Right atrium auricular region (tissue), 2 donors: ENCODE data around the gene IGFBP7. TPM values are rescaled to one million over a fixed set of nuclear protein-coding genes. Genes with fewer than 3 reads are reported as not detected.

Source experiments
- DNase-seq: peaks from one replicate; pipeline ENCODE4 v3.0.0-alpha.2; 2019; ENCODE audit warnings: low spot score
- H3K27ac ChIP-seq, 2 donors: fragments of 200-600 bp; sonication (generic); 1 replicate in 1 of 2; 2 replicates in 1 of 2; pipeline ENCODE4 v1.5.1; 2016 to 2019
- H3K27me3 ChIP-seq, 2 donors: fragments of 200-600 bp; sonication (generic); one replicate each; pipeline versions ENCODE4 v1.5.1 to v1.6.0; 2017 to 2019
- H3K36me3 ChIP-seq: fragments of 200-600 bp; sonication (generic); one replicate; pipeline ENCODE4 v1.5.1; 2016
- H3K4me1 ChIP-seq, 2 donors: fragments of 200-600 bp; sonication (generic); one replicate each; pipeline versions ENCODE4 v1.5.1 to v1.6.0; 2017 to 2019
- H3K4me3 ChIP-seq, 2 donors: fragments of 200-600 bp; sonication (generic); 1 replicate in 1 of 2; 2 replicates in 1 of 2; pipeline ENCODE4 v1.5.1; 2017 to 2019; ENCODE audit warnings: mild to moderate bottlenecking in 1 of 2, moderate library complexity in 1 of 2
- H3K9me3 ChIP-seq, 2 donors: fragments of 200-600 bp; sonication (generic); one replicate each; pipeline ENCODE4 v1.5.1; 2019
- CTCF ChIP-seq, 2 donors: fragments of 200-600 bp; sonication (generic); IDR thresholded peaks; one replicate each; pipeline ENCODE4 v1.5.1; 2019; ENCODE audit warnings: antibody characterized with exemption in 2 of 2
- total RNA-seq, 2 donors: library from RNA; depleted of rRNA; stranded (reverse); fragments of >200 nt; gene quantifications; one replicate each; pipeline ENCODE4 v1.1.0, GENCODE V29; 2016

IGFBP7 gene
- total RNA-seq, 2 donors from 2014 or later: 866 to 898 TPM

- H3K27ac ChIP-seq: peak overlapping the region; percentile 71 to 94
- no peak for TF ChIP-seq CTCF (IDR thresholded peaks at IDR 0.05)
- DNase-seq: no peak
- H3K9me3 ChIP-seq: no peaks in the 10 kb centered on the region
- H3K4me1 ChIP-seq: peaks cover 0 to 79% of the 10 kb centered on the region in 2 donors
- no peaks in the 10 kb centered on the region for H3K27me3 ChIP-seq
- no peaks in the 10 kb centered on the region for H3K36me3 ChIP-seq
- no peak overlapping the region for H3K4me3 ChIP-seq
These were observed 9.1 kb downstream of the IGFBP7 start for GRCh38 chr4:57100979-57101651.

DNA sequence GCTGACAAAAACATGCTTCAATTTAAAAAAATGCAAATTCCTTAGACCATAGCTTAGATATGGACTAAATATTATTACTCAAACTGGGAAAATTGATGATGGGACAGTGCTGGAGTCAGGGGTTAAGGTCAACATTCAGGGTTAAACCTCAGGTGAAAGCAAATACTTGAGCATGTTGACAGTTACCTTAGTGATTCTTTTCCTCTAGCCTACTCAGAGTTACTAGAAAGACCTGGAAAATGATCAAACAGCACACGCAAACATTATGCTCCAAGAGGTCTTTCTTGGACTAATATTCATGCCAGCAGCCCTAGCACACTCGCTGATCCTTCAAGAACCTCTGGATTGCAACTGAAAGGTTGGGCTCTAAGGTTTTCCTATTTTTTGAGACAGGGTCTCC is 10.8 kb downstream of the IGFBP7 start:
- H3K27ac ChIP-seq: peak overlapping the region; percentile 9 to 55
- no peaks in the 10 kb centered on the region for H3K36me3 ChIP-seq
- no peak overlapping the region for H3K4me3 ChIP-seq
- no peak for TF ChIP-seq CTCF (IDR thresholded peaks at IDR 0.05)
- no peaks in the 10 kb centered on the region for H3K27me3 ChIP-seq
- H3K4me1 ChIP-seq: peaks cover 0 to 91% of the 10 kb centered on the region in 2 donors
- no peak for DNase-seq
- H3K9me3 ChIP-seq: no peaks in the 10 kb centered on the region

- no peaks in the 10 kb centered on the region for H3K27me3 ChIP-seq
- H3K9me3 ChIP-seq: no peaks in the 10 kb centered on the region
- peaks cover 0 to 91% of the 10 kb centered on the region in 2 donors for H3K4me1 ChIP-seq
- peak overlapping the region; percentile 53 to 55 for H3K27ac ChIP-seq
- DNase-seq: no peak
- H3K4me3 ChIP-seq: no peak overlapping the region
- H3K36me3 ChIP-seq: no peaks in the 10 kb centered on the region
- TF ChIP-seq CTCF (IDR thresholded peaks at IDR 0.05): no peak
These were observed 11.2 kb downstream of the IGFBP7 start for GRCh38 chr4:57098941-57099340.

- no peaks in the 10 kb centered on the region for H3K9me3 ChIP-seq
- H3K36me3 ChIP-seq: no peaks in the 10 kb centered on the region
- no peak for TF ChIP-seq CTCF (IDR thresholded peaks at IDR 0.05)
- peak overlapping the region; percentile 53 to 55 for H3K27ac ChIP-seq
- peaks cover 0 to 89% of the 10 kb centered on the region in 2 donors for H3K4me1 ChIP-seq
- H3K27me3 ChIP-seq: no peaks in the 10 kb centered on the region
- no peak for DNase-seq
- no peak overlapping the region for H3K4me3 ChIP-seq
These were observed 11.8 kb downstream of the IGFBP7 start for GRCh38 chr4:57098415-57098814.

DNA sequence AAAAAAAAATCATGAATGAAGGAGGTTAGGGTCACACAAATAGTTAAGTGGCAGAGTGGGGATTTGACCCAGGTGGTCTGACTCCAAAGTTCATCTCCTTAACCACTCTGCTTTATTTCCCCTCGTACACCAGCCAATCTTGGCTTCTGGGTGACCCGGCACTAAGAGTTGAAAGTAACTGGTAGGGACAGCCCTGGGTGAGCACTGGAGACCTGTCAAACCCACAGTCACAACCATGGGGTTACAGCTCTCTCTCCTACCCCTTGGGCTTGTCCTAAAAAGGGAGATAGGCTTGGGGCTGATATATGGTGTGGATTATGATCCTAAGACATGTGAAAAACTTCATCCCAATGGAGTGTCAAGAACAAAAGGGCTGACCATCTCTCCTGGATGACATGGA is 12.5 kb downstream of the IGFBP7 start:
- no peak for TF ChIP-seq CTCF (IDR thresholded peaks at IDR 0.05)
- no peaks in the 10 kb centered on the region for H3K27me3 ChIP-seq
- DNase-seq: no peak
- H3K27ac ChIP-seq: peak overlapping the region; percentile 53 to 55
- H3K9me3 ChIP-seq: no peaks in the 10 kb centered on the region
- no peaks in the 10 kb centered on the region for H3K36me3 ChIP-seq
- H3K4me1 ChIP-seq: peaks cover 0 to 82% of the 10 kb centered on the region in 2 donors
- no peak overlapping the region for H3K4me3 ChIP-seq

DNA sequence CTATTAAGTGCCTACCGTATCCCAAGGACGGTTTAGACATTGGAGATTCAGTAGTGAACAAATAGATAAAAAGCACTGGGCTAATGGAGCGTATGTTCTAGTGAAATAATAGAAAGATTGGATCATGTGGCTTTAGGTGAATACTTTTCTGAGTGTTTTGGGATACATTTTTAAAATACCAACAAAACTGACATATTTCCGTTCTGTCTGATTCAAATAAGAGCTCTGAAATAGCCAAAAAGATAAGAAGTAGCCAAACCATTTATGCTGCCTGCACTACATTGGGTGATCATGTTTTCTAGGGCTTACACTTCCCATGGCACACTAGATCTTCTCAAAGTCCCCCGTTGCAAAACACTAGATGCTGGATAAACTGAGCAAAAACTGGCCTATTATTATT is 14.2 kb downstream of the IGFBP7 start:
- Histone ChIP-seq H3K4me1 (peaks cover 0 to 78% of the 10 kb centered on the region in 2 donors), H3K36me3 (no peaks in the 10 kb centered on the region), H3K27ac (peak overlapping the region; percentile 12 to 55), H3K27me3 (no peaks in the 10 kb centered on the region), H3K9me3 (no peaks in the 10 kb centered on the region), H3K4me3 (no peak overlapping the region)
- DNase-seq: no peak
- TF ChIP-seq CTCF (IDR thresholded peaks at IDR 0.05): no peak
